B cell (primary cell): ENCODE measurements around the gene ADRA2A.

Source experiments
- CTCF ChIP-seq: fragments of 200-600 bp; IDR thresholded peaks from one replicate; pipeline ENCODE4 v1.8.0; 2022; ENCODE audit warnings: antibody characterized with exemption, mild to moderate bottlenecking
- EZH2 ChIP-seq: IDR thresholded peaks from 2 replicates; pipeline ENCODE4 v1.6.1; 2012; ENCODE audit warnings: borderline replicate concordance, low read depth, mild to moderate bottlenecking, moderate library complexity, low read length; ENCODE audit not compliant: insufficient read depth, poor library complexity, severe bottlenecking

- TF ChIP-seq CTCF (no peak), EZH2 (no peak)
Observed at GRCh38 chr10:111125102-111125501, 48.3 kb downstream of the ADRA2A start.
